Measurements from ENCODE around the gene DNAJC15. TPM values are rescaled to one million over a fixed set of nuclear protein-coding genes. Genes with fewer than 3 reads are reported as not detected.

The DNAJC15 gene
- total RNA-seq, 1 donor from 2014 or later: 2.3 TPM

DNA sequence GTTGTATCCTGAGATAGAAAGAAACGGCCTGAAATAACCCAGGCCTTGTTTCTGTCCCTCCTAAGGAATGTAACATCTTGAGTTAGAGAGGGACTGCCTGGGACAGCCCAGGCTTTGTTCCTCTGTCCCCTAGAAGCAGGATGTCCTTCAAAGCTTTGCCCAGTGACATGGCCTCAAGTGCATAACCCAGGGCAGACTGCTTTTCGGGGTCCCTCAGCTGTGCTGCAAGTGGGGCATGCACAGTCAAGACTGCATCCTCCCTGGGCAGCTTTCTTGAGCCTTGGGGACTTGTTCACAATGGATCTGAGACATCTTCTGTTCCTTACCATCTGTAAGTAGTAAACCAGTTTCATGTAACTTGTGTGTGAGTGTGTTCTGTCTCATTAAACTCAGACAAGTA is 23.9 kb upstream of the DNAJC15 start:
- TF ChIP-seq, protein P1, sequence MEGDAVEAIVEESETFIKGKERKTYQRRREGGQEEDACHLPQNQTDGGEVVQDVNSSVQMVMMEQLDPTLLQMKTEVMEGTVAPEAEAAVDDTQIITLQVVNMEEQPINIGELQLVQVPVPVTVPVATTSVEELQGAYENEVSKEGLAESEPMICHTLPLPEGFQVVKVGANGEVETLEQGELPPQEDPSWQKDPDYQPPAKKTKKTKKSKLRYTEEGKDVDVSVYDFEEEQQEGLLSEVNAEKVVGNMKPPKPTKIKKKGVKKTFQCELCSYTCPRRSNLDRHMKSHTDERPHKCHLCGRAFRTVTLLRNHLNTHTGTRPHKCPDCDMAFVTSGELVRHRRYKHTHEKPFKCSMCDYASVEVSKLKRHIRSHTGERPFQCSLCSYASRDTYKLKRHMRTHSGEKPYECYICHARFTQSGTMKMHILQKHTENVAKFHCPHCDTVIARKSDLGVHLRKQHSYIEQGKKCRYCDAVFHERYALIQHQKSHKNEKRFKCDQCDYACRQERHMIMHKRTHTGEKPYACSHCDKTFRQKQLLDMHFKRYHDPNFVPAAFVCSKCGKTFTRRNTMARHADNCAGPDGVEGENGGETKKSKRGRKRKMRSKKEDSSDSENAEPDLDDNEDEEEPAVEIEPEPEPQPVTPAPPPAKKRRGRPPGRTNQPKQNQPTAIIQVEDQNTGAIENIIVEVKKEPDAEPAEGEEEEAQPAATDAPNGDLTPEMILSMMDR (IDR thresholded peaks at IDR 0.05): no peak
- Histone ChIP-seq H3K27ac (no peak overlapping the region), H3K4me1 (no peaks in the 10 kb centered on the region), H3K27me3 (no peaks in the 10 kb centered on the region), H3K9me3 (no peaks in the 10 kb centered on the region), H3K36me3 (no peaks in the 10 kb centered on the region), H3K4me3 (no peak overlapping the region)
- intact Hi-C loops (cut with DNase I): no loop called here
- DNase-seq (ENCODE audit: low spot score in 2 of 2): no peak

DNA sequence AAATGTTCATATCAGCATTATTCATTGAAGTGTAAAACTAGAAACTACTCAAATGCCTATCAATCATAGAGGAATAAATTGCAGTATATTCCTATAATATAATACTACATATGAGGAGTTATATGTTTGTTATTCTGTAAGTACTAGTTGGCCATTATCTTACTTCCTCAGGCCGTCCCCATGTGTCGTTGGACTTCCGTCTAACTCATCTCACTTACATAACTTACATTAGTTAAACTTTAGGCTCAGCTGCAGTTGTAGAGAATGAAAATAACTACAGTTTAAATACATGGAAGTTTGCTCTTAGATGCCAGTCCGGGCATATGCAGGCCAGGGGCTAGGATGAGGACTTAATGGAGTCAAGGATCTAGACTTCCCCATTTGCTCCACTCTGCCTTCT is 22.7 kb upstream of the DNAJC15 start:
- Histone ChIP-seq H3K9me3 (no peaks in the 10 kb centered on the region), H3K4me3 (no peak overlapping the region), H3K27me3 (no peaks in the 10 kb centered on the region), H3K36me3 (no peaks in the 10 kb centered on the region), H3K4me1 (no peaks in the 10 kb centered on the region), H3K27ac (no peak overlapping the region)
- DNase-seq (ENCODE audit: low spot score in 2 of 2): no peak
- intact Hi-C loops (cut with DNase I): no loop called here
- TF ChIP-seq, protein P1 (IDR thresholded peaks at IDR 0.05): no peak

DNA sequence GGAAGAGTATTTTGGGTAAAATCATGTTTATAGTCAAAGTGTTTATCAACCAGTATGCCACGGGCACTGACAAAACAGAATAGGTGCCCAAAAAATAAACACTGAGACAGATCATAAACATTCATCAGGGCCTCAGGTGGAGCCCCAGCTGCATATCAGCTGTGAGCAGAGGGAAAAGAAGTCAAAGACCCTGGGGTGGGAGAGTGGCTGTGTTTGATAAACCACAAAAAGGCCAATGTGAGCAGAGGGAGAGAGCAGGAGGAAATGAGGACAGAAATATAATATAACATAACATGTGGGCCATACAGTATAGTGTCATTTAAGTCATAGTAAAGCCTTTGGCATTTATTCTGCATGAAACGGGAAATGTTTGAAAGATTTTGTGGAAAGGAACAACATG is 21.4 kb upstream of the DNAJC15 start:
- H3K27ac ChIP-seq: no peak overlapping the region
- no peaks in the 10 kb centered on the region for H3K27me3 ChIP-seq
- intact Hi-C loops (cut with DNase I): no loop called here
- TF ChIP-seq, protein P1 (IDR thresholded peaks at IDR 0.05): no peak
- no peaks in the 10 kb centered on the region for H3K4me1 ChIP-seq
- no peak overlapping the region for H3K4me3 ChIP-seq
- no peaks in the 10 kb centered on the region for H3K9me3 ChIP-seq
- H3K36me3 ChIP-seq: no peaks in the 10 kb centered on the region
- no peak for DNase-seq (ENCODE audit: low spot score in 2 of 2)

DNA sequence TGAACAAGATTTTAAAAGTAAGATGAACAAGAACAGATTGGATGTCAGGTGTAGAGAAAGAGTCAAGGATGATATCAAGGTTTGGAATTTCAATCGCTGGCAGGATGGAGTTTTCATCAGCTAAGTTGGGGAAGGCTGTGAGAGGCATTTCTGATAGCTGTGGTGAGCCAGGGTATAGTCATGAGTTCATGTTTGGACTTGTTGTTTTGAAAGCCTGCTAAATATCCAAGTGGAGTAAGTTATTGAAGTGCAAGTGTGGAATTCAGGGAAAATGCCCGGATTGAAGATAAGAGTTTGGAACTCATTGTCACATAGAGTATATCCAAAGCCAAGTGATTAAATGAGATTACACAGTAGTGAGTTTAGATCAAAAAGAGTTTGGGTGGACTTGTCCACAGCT is 20.4 kb upstream of the DNAJC15 start:
- TF ChIP-seq, protein P1 (IDR thresholded peaks at IDR 0.05): no peak
- DNase-seq (ENCODE audit: low spot score in 2 of 2): no peak
- H3K36me3 ChIP-seq: no peaks in the 10 kb centered on the region
- intact Hi-C loops (cut with DNase I): no loop called here
- H3K4me1 ChIP-seq: no peaks in the 10 kb centered on the region
- no peak overlapping the region for H3K4me3 ChIP-seq
- H3K27ac ChIP-seq: no peak overlapping the region
- no peaks in the 10 kb centered on the region for H3K27me3 ChIP-seq
- no peaks in the 10 kb centered on the region for H3K9me3 ChIP-seq

DNA sequence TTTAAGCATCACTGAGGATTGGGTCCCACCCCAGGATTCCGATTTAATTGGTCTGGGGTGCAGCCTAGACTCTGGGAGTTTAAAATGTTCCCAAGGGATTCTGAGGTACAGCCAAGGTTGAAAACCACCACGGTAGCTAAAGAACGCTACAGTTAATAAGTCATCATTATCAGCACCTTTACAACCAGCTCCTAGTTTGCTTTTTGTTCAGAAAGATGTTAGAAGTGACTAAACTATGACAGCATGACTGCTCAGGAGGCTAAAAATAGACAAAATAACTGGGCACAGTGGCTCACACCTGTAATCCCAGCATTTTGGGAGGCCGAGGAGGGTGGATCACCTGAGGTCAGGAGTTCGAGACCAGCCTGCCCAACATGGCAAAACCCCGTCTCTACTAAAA is 19.7 kb upstream of the DNAJC15 start:
- intact Hi-C loops (cut with DNase I): no loop called here
- no peaks in the 10 kb centered on the region for H3K27me3 ChIP-seq
- H3K4me3 ChIP-seq: no peak overlapping the region
- H3K36me3 ChIP-seq: no peaks in the 10 kb centered on the region
- H3K9me3 ChIP-seq: no peaks in the 10 kb centered on the region
- TF ChIP-seq, protein P1 (IDR thresholded peaks at IDR 0.05): no peak
- no peak overlapping the region for H3K27ac ChIP-seq
- no peaks in the 10 kb centered on the region for H3K4me1 ChIP-seq
- no peak for DNase-seq (ENCODE audit: low spot score in 2 of 2)

Measured in ascending aorta (tissue), 2 donors.